Prostate gland (tissue), 2 donors: ENCODE data around the gene TSEN2.

Experiments
- POLR2A ChIP-seq: fragments of 450-650 bp; IDR thresholded peaks from one replicate; pipeline ENCODE4 v1.6.1; 2016; ENCODE audit warnings: antibody characterized with exemption, mild to moderate bottlenecking
- TF ChIP-seq, protein P1 (sequence below), 4 experiments: fragments of 200-600 bp in 2 of 4; fragments of 450-650 bp in 2 of 4; sonication (generic) in 2 of 4; IDR thresholded peaks; 1 replicate in 3 of 4; 2 replicates in 1 of 4; pipeline ENCODE4 v1.5.1; 2016 to 2019; ENCODE audit warnings: antibody characterized with exemption in 4 of 4, mild to moderate bottlenecking in 2 of 4, moderate library complexity in 2 of 4

DNA sequence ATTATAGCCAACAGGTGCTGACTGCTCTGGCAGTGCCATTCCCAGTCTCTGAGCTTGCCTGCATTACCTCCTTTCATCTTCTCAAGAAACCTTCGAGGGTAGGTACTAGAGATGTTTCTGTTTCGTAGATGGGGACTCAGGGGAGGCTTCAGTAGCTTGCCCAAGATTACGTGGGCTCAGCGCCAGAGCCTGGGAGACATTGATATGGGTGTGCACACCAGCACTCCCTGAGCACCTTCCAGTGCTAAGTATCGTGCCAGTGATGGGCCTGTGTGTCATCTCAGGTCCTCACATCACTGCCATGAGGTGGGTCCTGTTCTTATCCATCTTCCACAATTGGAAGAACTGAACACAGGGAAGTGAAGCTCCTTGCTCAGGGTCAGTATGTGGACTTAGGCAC, 15.2 kb downstream of the TSEN2 start:
- TF ChIP-seq, protein P1, sequence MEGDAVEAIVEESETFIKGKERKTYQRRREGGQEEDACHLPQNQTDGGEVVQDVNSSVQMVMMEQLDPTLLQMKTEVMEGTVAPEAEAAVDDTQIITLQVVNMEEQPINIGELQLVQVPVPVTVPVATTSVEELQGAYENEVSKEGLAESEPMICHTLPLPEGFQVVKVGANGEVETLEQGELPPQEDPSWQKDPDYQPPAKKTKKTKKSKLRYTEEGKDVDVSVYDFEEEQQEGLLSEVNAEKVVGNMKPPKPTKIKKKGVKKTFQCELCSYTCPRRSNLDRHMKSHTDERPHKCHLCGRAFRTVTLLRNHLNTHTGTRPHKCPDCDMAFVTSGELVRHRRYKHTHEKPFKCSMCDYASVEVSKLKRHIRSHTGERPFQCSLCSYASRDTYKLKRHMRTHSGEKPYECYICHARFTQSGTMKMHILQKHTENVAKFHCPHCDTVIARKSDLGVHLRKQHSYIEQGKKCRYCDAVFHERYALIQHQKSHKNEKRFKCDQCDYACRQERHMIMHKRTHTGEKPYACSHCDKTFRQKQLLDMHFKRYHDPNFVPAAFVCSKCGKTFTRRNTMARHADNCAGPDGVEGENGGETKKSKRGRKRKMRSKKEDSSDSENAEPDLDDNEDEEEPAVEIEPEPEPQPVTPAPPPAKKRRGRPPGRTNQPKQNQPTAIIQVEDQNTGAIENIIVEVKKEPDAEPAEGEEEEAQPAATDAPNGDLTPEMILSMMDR (IDR thresholded peaks at IDR 0.05), result no peak
- TF ChIP-seq POLR2A, result no peak
